Liver (tissue), 9 donors: ENCODE data around the gene PARVG. TPM values are rescaled to one million over a fixed set of nuclear protein-coding genes. Genes with fewer than 3 reads are reported as not detected.

Experiments
- DNase-seq: peaks from one replicate; pipeline ENCODE4 v3.0.0-alpha.2; 2017; ENCODE audit warnings: low spot score
- H3K27ac ChIP-seq, 2 donors: one replicate each; pipeline ENCODE4 v1.7.0; 2013; ENCODE audit warnings: inconsistent platforms in 2 of 2, low read length in 2 of 2, control low read depth in 1 of 2, low read depth in 1 of 2, mild to moderate bottlenecking in 1 of 2
- H3K27me3 ChIP-seq, 4 donors: one replicate each; pipeline versions ENCODE4 v1.6.1 to v1.7.0; 2013; ENCODE audit warnings: low read length in 3 of 4, inconsistent platforms in 1 of 4, mild to moderate bottlenecking in 1 of 4, moderate library complexity in 1 of 4; ENCODE audit not compliant: control insufficient read depth in 4 of 4, insufficient read depth in 4 of 4
- H3K36me3 ChIP-seq, 4 donors: one replicate each; pipeline versions ENCODE4 v1.6.1 to v1.7.0; 2013; ENCODE audit warnings: low read length in 3 of 4, mild to moderate bottlenecking in 3 of 4, low read depth in 1 of 4, moderate library complexity in 1 of 4; ENCODE audit not compliant: control insufficient read depth in 4 of 4, insufficient read depth in 3 of 4
- H3K4me1 ChIP-seq, 4 donors: one replicate each; pipeline versions ENCODE4 v1.6.1 to v1.7.0; 2013; ENCODE audit warnings: low read length in 3 of 4, mild to moderate bottlenecking in 3 of 4, moderate library complexity in 1 of 4; ENCODE audit not compliant: control insufficient read depth in 4 of 4, insufficient read depth in 4 of 4
- H3K4me3 ChIP-seq, 3 donors: one replicate each; pipeline versions ENCODE4 v1.6.1 to v1.7.0; 2013; ENCODE audit warnings: low read length in 3 of 3, control low read depth in 1 of 3, low read depth in 1 of 3, mild to moderate bottlenecking in 1 of 3
- H3K9ac ChIP-seq, 2 donors: one replicate each; pipeline ENCODE4 v1.7.0; 2013; ENCODE audit warnings: low read length in 2 of 2, mild to moderate bottlenecking in 2 of 2, moderate library complexity in 2 of 2, control low read depth in 1 of 2, low read depth in 1 of 2
- H3K9me3 ChIP-seq, 4 donors: one replicate each; pipeline versions ENCODE4 v1.6.1 to v1.7.0; 2013; ENCODE audit warnings: low read length in 3 of 4; ENCODE audit not compliant: control insufficient read depth in 4 of 4
- GABPA ChIP-seq, 2 donors: IDR thresholded peaks in 1 of 2; conservative IDR thresholded peaks in 1 of 2; 2 replicates each; pipeline ENCODE4 v1.6.1; 2016; ENCODE audit warnings: antibody characterized with exemption in 2 of 2, mild to moderate bottlenecking in 1 of 2, moderate library complexity in 1 of 2
- HNF4A ChIP-seq, 2 donors: conservative IDR thresholded peaks; 2 replicates each; pipeline ENCODE4 v1.6.1; 2016; ENCODE audit warnings: antibody characterized with exemption in 2 of 2, mild to moderate bottlenecking in 2 of 2
- MAX ChIP-seq: IDR thresholded peaks from 2 replicates; pipeline ENCODE4 v1.6.1; 2016; ENCODE audit warnings: antibody characterized with exemption
- RAD21 ChIP-seq, 2 donors: IDR thresholded peaks; 2 replicates each; pipeline ENCODE4 v1.6.1; 2016; ENCODE audit warnings: antibody characterized with exemption in 2 of 2, mild to moderate bottlenecking in 2 of 2
- RXRA ChIP-seq, 2 donors: IDR thresholded peaks; 2 replicates each; pipeline ENCODE4 v1.6.1; 2017 to 2018; ENCODE audit warnings: antibody characterized with exemption in 2 of 2, mild to moderate bottlenecking in 1 of 2
- SP1 ChIP-seq: IDR thresholded peaks from 2 replicates; pipeline ENCODE4 v1.6.1; 2018; ENCODE audit warnings: antibody characterized with exemption, mild to moderate bottlenecking
- WGBS: extraction: QIAGEN DNeasy Blood & Tissue Kit; methylation state at CpG from one replicate; pipeline ENCODE4 v1.1.7; 2013; 5-methylcytosine and 5-hydroxymethylcytosine counted together
- polyA plus RNA-seq, 2 donors: library from polyadenylated mRNA; stranded (reverse) in 1 of 2; unstranded in 1 of 2; fragments of 200-250 nt in 1 of 2; fragments of >200 nt in 1 of 2; fragmentation: Nextera tagmentation in 1 of 2; extraction: Ambion mirVana in 1 of 2; gene quantifications; one replicate each; pipeline versions ENCODE4 v1.2.1 to v1.2.3, GENCODE V29; 2013 to 2015
- total RNA-seq, 2 donors: library from RNA; depleted of rRNA; stranded (reverse); fragments of >200 nt; gene quantifications; one replicate each; pipeline ENCODE4 v1.2.3, GENCODE V29; 2014
- TF ChIP-seq, protein P1 (sequence below): IDR thresholded peaks from 2 replicates; pipeline ENCODE4 v1.6.1; 2016; ENCODE audit warnings: antibody characterized with exemption
- TF ChIP-seq, protein P2 (sequence below): IDR thresholded peaks from 2 replicates; pipeline ENCODE4 v1.6.1; 2016; ENCODE audit warnings: antibody characterized with exemption
- TF ChIP-seq, protein P3 (sequence below): IDR thresholded peaks from 2 replicates; pipeline ENCODE4 v1.6.1; 2016; ENCODE audit warnings: antibody characterized with exemption, mild to moderate bottlenecking
- donor health status: healthy.
- donor health status: healthy.
- donor health status: healthy.
- donor health status: healthy.
- donor health status: healthy.

PARVG gene
- total and polyA plus RNA-seq, 4 donors = 4.0 to 12.1 (median 6.6) TPM

DNA sequence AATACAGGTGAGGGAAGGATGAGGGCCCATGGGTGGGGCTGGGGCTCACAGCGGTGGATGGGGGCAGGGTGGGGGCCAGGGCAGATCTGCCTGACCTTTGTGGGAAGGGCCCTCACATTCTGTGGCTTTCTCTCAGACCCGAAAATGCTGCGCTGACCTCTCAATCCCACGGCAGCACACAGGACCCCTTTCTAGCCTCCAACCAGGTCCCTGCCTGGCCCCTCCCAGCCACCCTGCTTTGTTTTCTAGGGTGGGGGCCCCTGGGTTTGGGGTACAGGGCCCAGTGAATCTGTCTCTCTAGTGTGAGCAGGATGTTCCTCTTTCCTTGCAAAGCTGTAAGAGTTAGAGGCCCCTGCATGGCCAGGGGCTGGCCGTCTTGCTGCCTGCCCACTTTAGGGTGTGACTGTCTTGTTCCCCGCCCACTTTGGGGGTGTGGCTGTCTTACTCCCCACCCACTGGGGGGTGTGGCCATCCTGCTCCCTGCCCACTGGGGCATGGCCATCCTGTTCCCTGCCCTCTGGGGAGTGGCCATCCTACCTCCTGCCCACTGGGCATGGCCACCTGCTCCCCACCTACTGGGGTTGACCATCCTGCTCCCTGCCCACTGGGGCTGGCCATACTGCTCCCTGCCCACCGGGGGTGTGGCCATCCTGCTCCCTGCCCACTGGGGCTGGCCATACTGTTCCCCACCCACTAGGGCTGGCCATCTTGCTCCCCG is 11.5 kb downstream of the PARVG start:
- Histone ChIP-seq H3K9ac (no peak overlapping the region), H3K36me3 (no peaks in the 10 kb centered on the region), H3K4me3 (no peak overlapping the region), H3K4me1 (no peaks in the 10 kb centered on the region), H3K9me3 (no peaks in the 10 kb centered on the region), H3K27me3 (no peaks in the 10 kb centered on the region), H3K27ac (no peak overlapping the region)
- TF ChIP-seq SP1 = no peak
- TF ChIP-seq, protein P1, sequence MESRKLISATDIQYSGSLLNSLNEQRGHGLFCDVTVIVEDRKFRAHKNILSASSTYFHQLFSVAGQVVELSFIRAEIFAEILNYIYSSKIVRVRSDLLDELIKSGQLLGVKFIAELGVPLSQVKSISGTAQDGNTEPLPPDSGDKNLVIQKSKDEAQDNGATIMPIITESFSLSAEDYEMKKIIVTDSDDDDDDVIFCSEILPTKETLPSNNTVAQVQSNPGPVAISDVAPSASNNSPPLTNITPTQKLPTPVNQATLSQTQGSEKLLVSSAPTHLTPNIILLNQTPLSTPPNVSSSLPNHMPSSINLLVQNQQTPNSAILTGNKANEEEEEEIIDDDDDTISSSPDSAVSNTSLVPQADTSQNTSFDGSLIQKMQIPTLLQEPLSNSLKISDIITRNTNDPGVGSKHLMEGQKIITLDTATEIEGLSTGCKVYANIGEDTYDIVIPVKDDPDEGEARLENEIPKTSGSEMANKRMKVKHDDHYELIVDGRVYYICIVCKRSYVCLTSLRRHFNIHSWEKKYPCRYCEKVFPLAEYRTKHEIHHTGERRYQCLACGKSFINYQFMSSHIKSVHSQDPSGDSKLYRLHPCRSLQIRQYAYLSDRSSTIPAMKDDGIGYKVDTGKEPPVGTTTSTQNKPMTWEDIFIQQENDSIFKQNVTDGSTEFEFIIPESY = no peak
- TF ChIP-seq, protein P2, sequence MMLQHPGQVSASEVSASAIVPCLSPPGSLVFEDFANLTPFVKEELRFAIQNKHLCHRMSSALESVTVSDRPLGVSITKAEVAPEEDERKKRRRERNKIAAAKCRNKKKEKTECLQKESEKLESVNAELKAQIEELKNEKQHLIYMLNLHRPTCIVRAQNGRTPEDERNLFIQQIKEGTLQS = no peak
- no peak for TF ChIP-seq MAX
- no peak for TF ChIP-seq RAD21 (IDR thresholded peaks at IDR 0.05)
- WGBS = 76% methylated on average over 8 of the region's 8 CpGs
- no peak for DNase-seq

GRCh38 chr22:44192816-44193534 is 12.2 kb downstream of the PARVG start:
- Histone ChIP-seq H3K9ac (no peak overlapping the region), H3K4me3 (no peak overlapping the region), H3K4me1 (no peaks in the 10 kb centered on the region), H3K36me3 (no peaks in the 10 kb centered on the region), H3K27ac (no peak overlapping the region), H3K9me3 (no peaks in the 10 kb centered on the region), H3K27me3 (no peaks in the 10 kb centered on the region)
- DNase-seq = no peak
- TF ChIP-seq MAX = no peak
- no peak for TF ChIP-seq RXRA (IDR thresholded peaks at IDR 0.05)
- TF ChIP-seq, protein P3, sequence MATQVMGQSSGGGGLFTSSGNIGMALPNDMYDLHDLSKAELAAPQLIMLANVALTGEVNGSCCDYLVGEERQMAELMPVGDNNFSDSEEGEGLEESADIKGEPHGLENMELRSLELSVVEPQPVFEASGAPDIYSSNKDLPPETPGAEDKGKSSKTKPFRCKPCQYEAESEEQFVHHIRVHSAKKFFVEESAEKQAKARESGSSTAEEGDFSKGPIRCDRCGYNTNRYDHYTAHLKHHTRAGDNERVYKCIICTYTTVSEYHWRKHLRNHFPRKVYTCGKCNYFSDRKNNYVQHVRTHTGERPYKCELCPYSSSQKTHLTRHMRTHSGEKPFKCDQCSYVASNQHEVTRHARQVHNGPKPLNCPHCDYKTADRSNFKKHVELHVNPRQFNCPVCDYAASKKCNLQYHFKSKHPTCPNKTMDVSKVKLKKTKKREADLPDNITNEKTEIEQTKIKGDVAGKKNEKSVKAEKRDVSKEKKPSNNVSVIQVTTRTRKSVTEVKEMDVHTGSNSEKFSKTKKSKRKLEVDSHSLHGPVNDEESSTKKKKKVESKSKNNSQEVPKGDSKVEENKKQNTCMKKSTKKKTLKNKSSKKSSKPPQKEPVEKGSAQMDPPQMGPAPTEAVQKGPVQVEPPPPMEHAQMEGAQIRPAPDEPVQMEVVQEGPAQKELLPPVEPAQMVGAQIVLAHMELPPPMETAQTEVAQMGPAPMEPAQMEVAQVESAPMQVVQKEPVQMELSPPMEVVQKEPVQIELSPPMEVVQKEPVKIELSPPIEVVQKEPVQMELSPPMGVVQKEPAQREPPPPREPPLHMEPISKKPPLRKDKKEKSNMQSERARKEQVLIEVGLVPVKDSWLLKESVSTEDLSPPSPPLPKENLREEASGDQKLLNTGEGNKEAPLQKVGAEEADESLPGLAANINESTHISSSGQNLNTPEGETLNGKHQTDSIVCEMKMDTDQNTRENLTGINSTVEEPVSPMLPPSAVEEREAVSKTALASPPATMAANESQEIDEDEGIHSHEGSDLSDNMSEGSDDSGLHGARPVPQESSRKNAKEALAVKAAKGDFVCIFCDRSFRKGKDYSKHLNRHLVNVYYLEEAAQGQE = no peak
- no peak for TF ChIP-seq SP1
- TF ChIP-seq, protein P1 = no peak
- no peak for TF ChIP-seq HNF4A (conservative IDR thresholded peaks at IDR 0.05)
- TF ChIP-seq GABPA (IDR thresholded peaks at IDR 0.05 in 1 of 2, conservative IDR thresholded peaks at IDR 0.05 in 1 of 2) = no peak
- 74% methylated on average over 11 of the region's 11 CpGs for WGBS
